HG03196 (cell line): ENCODE results near the gene TJAP1.

Source experiments
- ATAC-seq: cut with Tn5 transposase; IDR thresholded peaks from one replicate; pipeline ENCODE4 v1.9.1; 2021; ENCODE audit not compliant: unreplicated experiment

Gene TJAP1

DNA sequence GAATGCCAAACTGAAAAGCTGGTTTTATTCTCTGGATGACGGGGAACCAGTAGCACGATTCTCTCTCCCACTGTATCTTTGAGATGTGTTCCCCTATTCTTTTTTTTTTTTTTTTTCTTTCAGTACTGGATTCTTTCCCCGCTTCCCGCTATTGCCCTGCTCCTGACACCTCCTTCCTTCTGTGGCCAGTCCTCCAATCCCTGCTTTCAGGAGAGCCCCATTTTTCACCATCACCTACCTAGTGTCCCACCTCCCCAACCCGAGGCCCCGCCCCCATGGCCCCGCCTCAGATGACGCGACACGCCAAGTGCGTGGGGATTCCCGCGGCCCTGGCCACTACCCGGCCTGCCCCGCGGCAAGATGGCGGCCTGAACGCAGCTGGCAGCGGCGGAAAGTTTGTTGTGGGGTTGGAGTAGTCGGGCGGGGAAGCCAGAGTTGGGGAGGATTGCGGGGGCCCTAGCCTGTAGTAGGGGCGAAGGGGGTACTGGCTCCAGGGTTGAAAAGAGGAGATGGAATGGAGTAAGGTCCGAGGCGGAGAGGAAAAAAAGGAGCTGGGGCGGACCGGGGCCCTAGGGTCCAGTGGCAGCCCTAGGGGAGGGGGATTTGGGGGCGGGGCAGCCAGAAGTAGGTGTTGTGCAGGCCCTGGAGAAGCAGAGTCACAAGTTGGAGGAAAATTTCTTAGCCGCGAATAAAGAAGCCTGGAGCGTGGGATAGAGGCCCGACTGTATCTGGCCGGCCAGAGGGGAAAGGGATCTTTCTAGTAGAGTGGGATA lies at the start of gene TJAP1:
TJAP1 (plus strand) TSS at position 336 of the 773 bp plus-strand sequence. CDS start 21,432 bp downstream, outside the sequence.
- peak; percentile 93 for ATAC-seq

DNA sequence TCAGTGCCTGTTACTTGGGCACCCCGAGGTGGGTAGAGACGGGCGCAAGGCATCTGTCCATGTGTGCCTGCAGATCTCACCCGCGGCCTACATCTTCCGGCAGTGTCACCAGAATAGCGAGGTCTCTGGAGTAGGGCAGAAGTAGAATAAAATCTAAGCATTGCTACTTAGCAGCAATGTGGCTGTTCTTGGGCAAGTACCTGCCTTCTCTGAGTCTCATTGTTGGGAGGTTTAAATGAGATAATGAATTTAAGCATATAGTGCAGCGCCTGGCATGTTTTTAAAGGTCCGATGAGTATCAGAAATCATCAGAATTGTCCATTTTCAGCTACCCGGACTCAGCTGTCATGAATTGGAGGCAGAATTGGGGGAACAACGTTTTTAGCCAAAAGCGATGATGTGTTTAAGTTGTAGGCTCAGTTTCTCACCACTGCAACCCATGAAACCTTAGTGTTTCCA lies 49.2 kb upstream of the TJAP1 start:
- no peak for ATAC-seq

GRCh38 chr6:43428874-43429273 lies 48.5 kb upstream of the TJAP1 start:
- no peak for ATAC-seq

- no peak for ATAC-seq
Observed at GRCh38 chr6:43432009-43432945, 45.1 kb upstream of the TJAP1 start.

DNA sequence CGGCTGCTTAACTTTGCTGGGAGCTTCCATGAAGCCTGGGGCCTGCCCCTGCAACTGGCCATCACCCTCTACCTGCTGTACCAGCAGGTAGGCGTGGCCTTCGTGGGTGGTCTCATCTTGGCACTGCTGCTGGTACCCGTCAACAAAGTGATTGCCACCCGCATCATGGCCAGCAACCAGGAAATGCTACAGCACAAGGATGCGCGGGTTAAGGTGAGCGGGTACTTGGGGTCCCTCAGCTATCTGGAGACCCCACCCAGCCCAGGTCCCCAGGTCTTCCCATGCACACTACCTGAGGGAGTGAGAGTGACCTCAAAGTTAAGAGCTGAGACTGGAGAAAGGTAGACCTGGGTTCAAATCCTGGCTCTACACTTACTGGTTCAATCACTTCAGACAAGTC lies 44.2 kb upstream of the TJAP1 start:
- no peak for ATAC-seq

- ATAC-seq: no peak
Observed at GRCh38 chr6:43434001-43434840, 43.1 kb upstream of the TJAP1 start.

- no peak for ATAC-seq
Observed at GRCh38 chr6:43434943-43435342, 42.4 kb upstream of the TJAP1 start.

- ATAC-seq: no peak
Observed at GRCh38 chr6:43435682-43436437, 41.5 kb upstream of the TJAP1 start.

GRCh38 chr6:43436577-43437282 lies 40.6 kb upstream of the TJAP1 start:
- ATAC-seq: no peak

GRCh38 chr6:43437700-43438099 lies 39.7 kb upstream of the TJAP1 start:
- no peak for ATAC-seq

- ATAC-seq: no peak
Observed at GRCh38 chr6:43442935-43443334, 34.4 kb upstream of the TJAP1 start.

GRCh38 chr6:43444036-43444435 lies 33.3 kb upstream of the TJAP1 start:
- ATAC-seq: no peak

- no peak for ATAC-seq
Observed at GRCh38 chr6:43444582-43444981, 32.8 kb upstream of the TJAP1 start.

- no peak for ATAC-seq
Observed at GRCh38 chr6:43445576-43445975, 31.8 kb upstream of the TJAP1 start.

DNA sequence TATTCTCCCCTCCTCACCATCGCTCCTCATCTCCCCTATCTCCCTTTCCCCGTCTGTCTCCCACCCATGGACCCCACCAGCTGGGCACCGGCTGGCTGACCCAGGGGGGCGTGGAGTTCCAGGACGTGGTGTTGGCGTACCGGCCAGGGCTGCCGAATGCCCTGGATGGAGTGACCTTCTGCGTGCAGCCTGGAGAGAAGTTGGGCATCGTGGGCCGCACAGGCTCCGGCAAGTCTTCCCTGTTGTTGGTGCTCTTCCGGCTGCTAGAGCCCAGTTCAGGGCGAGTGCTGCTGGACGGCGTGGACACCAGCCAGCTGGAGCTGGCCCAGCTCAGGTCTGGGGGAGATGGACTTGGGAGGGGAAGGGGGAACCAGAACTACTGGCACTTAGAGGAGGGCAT lies 29.8 kb upstream of the TJAP1 start:
- ATAC-seq: no peak

DNA sequence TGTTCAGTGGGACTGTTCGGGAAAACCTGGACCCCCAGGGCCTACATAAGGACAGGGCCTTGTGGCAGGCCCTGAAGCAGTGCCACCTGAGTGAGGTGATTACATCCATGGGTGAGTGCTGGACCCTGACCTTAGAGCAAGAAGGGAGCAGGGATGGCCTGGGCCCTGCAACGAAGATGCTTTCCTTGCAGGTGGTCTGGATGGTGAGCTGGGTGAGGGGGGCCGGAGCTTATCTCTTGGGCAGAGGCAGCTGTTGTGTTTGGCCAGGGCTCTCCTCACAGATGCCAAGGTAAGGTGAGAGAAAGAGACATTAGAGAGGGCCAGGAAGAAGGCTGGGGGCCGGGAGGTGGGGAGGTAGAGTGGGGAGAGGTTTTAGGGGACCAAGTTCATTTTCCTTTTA lies 28.5 kb upstream of the TJAP1 start:
- no peak for ATAC-seq

- ATAC-seq: no peak
Observed at GRCh38 chr6:43450699-43451131, 26.7 kb upstream of the TJAP1 start.

- no peak for ATAC-seq
Observed at GRCh38 chr6:43451348-43451747, 26.0 kb upstream of the TJAP1 start.

GRCh38 chr6:43451939-43452338 lies 25.4 kb upstream of the TJAP1 start:
- ATAC-seq: no peak

- no peak for ATAC-seq
Observed at GRCh38 chr6:43452896-43453295, 24.5 kb upstream of the TJAP1 start.
